ENCODE results near the gene PTPN11.

DNA sequence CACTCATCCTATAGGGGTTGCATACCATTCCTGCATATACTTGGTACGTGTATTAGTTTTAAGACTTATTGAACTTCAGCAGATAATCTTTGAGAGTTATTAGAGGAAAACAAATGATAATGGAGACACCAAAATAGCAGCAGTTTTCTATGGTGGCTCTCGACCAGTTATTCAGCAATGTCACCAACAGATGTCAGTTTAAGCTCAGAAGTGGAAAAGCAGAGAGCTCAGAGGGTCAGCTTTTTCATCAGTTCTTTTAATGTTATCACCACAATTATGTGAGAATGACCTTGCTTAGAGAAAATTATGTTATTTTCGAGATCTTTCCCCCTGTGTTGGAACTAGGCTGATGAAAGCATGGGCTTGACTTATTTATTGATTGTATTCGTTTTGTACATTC, 32.0 kb downstream of the PTPN11 start:
- no peak for TF ChIP-seq POLR2A (IDR thresholded peaks at IDR 0.05)
- TF ChIP-seq, protein P1, sequence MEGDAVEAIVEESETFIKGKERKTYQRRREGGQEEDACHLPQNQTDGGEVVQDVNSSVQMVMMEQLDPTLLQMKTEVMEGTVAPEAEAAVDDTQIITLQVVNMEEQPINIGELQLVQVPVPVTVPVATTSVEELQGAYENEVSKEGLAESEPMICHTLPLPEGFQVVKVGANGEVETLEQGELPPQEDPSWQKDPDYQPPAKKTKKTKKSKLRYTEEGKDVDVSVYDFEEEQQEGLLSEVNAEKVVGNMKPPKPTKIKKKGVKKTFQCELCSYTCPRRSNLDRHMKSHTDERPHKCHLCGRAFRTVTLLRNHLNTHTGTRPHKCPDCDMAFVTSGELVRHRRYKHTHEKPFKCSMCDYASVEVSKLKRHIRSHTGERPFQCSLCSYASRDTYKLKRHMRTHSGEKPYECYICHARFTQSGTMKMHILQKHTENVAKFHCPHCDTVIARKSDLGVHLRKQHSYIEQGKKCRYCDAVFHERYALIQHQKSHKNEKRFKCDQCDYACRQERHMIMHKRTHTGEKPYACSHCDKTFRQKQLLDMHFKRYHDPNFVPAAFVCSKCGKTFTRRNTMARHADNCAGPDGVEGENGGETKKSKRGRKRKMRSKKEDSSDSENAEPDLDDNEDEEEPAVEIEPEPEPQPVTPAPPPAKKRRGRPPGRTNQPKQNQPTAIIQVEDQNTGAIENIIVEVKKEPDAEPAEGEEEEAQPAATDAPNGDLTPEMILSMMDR (IDR thresholded peaks at IDR 0.05): no peak
